K562 (cell line): ENCODE results near the gene AP1M2. TPM values are rescaled to one million over a fixed set of nuclear protein-coding genes. Genes with fewer than 3 reads are reported as not detected.

Source experiments
- CBX1 ChIP-seq: sonication (generic); IDR thresholded peaks from 2 replicates; pipeline ENCODE4 v1.6.1; 2016; ENCODE audit warnings: antibody characterized with exemption, low read depth, mild to moderate bottlenecking
- CBX3 ChIP-seq, 2 experiments: IDR thresholded peaks; 1 replicate in 1 of 2; 2 replicates in 1 of 2; pipeline ENCODE4 v1.6.1; 2012; ENCODE audit warnings: inconsistent platforms in 2 of 2, low read length in 2 of 2, borderline replicate concordance in 1 of 2, control low read depth in 1 of 2
- CHD2 ChIP-seq: IDR thresholded peaks from 2 replicates; pipeline ENCODE4 v1.6.1; 2011; ENCODE audit warnings: low read depth, low read length
- GTF2A2 ChIP-seq: IDR thresholded peaks from 2 replicates; pipeline ENCODE4 v1.6.1; 2016; ENCODE audit warnings: mild to moderate bottlenecking, missing genetic modification characterization, missing compliant biosample characterization
- HMGN3 ChIP-seq: IDR thresholded peaks from 2 replicates; pipeline ENCODE4 v1.6.1; 2011; ENCODE audit warnings: borderline replicate concordance, low read depth, mild to moderate bottlenecking, mixed read lengths, low read length; ENCODE audit not compliant: insufficient read length; ENCODE audit errors: extremely low read depth
- JUND ChIP-seq, 2 experiments: IDR thresholded peaks; 2 replicates in 1 of 2; 3 replicates in 1 of 2; pipeline ENCODE4 v1.6.1; 2011; ENCODE audit warnings: borderline replicate concordance in 2 of 2, low read depth in 2 of 2, low read length in 2 of 2, improper control_type of control experiment in 1 of 2, missing biosample characterization in 1 of 2, missing genetic modification characterization in 1 of 2, missing genetic modification reagents in 1 of 2
- KLF1 ChIP-seq: fragments of 450-650 bp; IDR thresholded peaks from 2 replicates; pipeline ENCODE4 v1.6.1; 2016; ENCODE audit warnings: missing genetic modification characterization, missing compliant biosample characterization
- MCM3 ChIP-seq: fragments of 450-650 bp; IDR thresholded peaks from 2 replicates; pipeline ENCODE4 v1.6.1; 2016
- MTF1 ChIP-seq: fragments of 250-450 bp; sonication (Bioruptor Pico); IDR thresholded peaks from 2 replicates; pipeline ENCODE4 v1.9.0; 2021; ENCODE audit warnings: moderate library complexity, mild to moderate bottlenecking, inconsistent platforms, borderline replicate concordance
- MYC ChIP-seq, 2 experiments: fragments of 250-450 bp in 1 of 2; sonication (Bioruptor Pico) in 1 of 2; IDR thresholded peaks; 2 replicates each; pipeline versions ENCODE4 v1.5.1 to v1.6.1; 2012 to 2021; ENCODE audit warnings: low read depth in 2 of 2, borderline replicate concordance in 1 of 2, improper control_type of control experiment in 1 of 2, low read length in 1 of 2, mild to moderate bottlenecking in 1 of 2, moderate library complexity in 1 of 2
- NONO ChIP-seq, 2 experiments: fragments of 200-400 bp in 1 of 2; fragments of 450-650 bp in 1 of 2; formaldehyde crosslinking in 1 of 2; IDR thresholded peaks; 2 replicates each; pipeline ENCODE4 v1.6.1; 2017; ENCODE audit warnings: low read depth in 2 of 2, mild to moderate bottlenecking in 2 of 2, moderate library complexity in 2 of 2, low read length in 1 of 2
- PPARD ChIP-seq: fragments of 250-450 bp; sonication (Bioruptor Pico); IDR thresholded peaks from 2 replicates; pipeline ENCODE4 v1.8.0; 2022; ENCODE audit warnings: inconsistent platforms, mild to moderate bottlenecking, moderate library complexity
- RBM22 ChIP-seq: fragments of 200-400 bp; formaldehyde crosslinking; IDR thresholded peaks from 2 replicates; pipeline ENCODE4 v1.6.1; 2018; ENCODE audit warnings: low read length, low read depth; ENCODE audit not compliant: poor library complexity, severe bottlenecking
- SAFB ChIP-seq: fragments of 200-400 bp; formaldehyde crosslinking; IDR thresholded peaks from 2 replicates; pipeline ENCODE4 v1.6.1; 2017; ENCODE audit warnings: low read depth, low read length, borderline replicate concordance
- ZNF57 ChIP-seq: fragments of 450-650 bp; formaldehyde crosslinking; IDR thresholded peaks from 2 replicates; pipeline ENCODE4 v1.4.0; 2020; ENCODE audit warnings: mild to moderate bottlenecking, moderate library complexity
- ZZZ3 ChIP-seq: fragments of 450-650 bp; IDR thresholded peaks from 2 replicates; pipeline ENCODE4 v1.6.1; 2016; ENCODE audit warnings: antibody characterized with exemption, mild to moderate bottlenecking, moderate library complexity
- polyA plus RNA-seq, 8 experiments: library from polyadenylated mRNA; depleted of rRNA in 4 of 8; stranded (reverse) in 5 of 8; unstranded in 3 of 8; fragments of >200 nt; fragmentation: Nextera tagmentation in 2 of 8; fragmentation: Illumina TruSeq in 1 of 8; extraction: Ambion mirVana in 2 of 8; extraction: Trizol in 1 of 8; gene quantifications; 2 replicates each; pipeline versions ENCODE4 v1.2.1 to v1.2.3, GENCODE V29; 2011 to 2014; ENCODE audit warnings: inconsistent platforms in 1 of 8, missing spikeins in 1 of 8
- total RNA-seq, 7 experiments: library from RNA; depleted of rRNA in 6 of 7; stranded (reverse); fragments of >200 nt in 6 of 7; fragmentation: Illumina TruSeq in 2 of 7; extraction: Trizol in 2 of 7; gene quantifications; 2 replicates each; pipeline versions ENCODE4 v1.2.1 to v1.2.3, GENCODE V29; 2011 to 2021; ENCODE audit warnings: low replicate concordance in 1 of 7
- TF ChIP-seq, protein P1 (sequence below): IDR thresholded peaks from 2 replicates; pipeline ENCODE4 v1.6.1; 2014; ENCODE audit warnings: antibody characterized with exemption
- TF ChIP-seq, protein P2 (sequence below): fragments of 250-450 bp; sonication (Bioruptor Pico); IDR thresholded peaks from 2 replicates; pipeline ENCODE4 v1.5.0; 2021
- TF ChIP-seq, protein P3 (sequence below): fragments of 250-450 bp; sonication (Bioruptor Pico); IDR thresholded peaks from 2 replicates; pipeline ENCODE4 v1.6.1; 2021; ENCODE audit warnings: mild to moderate bottlenecking
- TF ChIP-seq, protein P4 (sequence below): sonication (generic); formaldehyde crosslinking; IDR thresholded peaks from 2 replicates; pipeline ENCODE4 v1.8.1; 2022; ENCODE audit warnings: missing genetic modification reagents
- TF ChIP-seq, protein P5 (sequence below), 2 experiments: fragments of 450-650 bp; conservative IDR thresholded peaks; 2 replicates each; pipeline ENCODE4 v1.6.1; 2017; ENCODE audit warnings: mild to moderate bottlenecking in 2 of 2, moderate library complexity in 2 of 2

AP1M2 gene
- total and polyA plus RNA-seq, 9 of the 15 experiments (the other 6 are each of a cell fraction or from before 2014, with no cell fraction given), result 0.33 to 1.4 (median 0.89) TPM; not detected in 1

DNA sequence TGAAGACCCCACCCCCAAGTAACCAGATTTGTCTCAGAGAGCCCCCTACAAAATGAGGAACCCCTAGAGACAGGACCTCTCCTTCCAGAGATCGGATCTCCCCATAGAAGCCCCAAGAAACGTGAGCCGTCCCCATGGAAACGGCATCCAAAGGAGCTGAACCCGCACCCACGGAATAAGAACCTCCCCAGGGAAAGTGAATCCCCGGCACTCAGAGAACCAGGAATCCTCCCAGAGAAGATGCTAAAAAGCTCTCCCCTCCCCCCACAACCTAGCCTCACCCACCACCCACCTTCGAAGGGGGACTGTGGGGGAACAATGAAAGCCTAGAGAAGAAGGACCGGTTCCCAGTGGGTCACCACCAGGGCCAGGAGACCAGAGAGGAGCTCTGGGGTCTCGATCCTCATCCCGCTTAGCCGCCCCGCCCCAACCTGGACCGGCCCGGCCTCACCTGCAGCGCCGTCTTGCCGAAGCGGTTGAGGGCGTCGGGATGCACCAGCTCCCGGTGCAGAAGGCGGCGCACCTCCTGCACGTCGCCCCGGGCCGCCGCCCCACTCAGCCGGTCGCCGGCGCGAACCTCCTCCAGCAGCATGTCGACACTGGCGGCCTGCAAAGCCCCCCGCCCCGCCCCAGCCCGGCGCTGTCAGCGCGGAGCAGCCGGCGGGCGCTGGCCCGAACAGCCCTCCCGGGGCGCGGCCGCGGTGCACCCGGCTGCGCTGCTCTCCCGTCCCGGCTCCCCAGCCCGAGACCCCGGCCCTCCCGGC lies 18.9 kb downstream of the AP1M2 start (continued):
- TF ChIP-seq, protein P1, sequence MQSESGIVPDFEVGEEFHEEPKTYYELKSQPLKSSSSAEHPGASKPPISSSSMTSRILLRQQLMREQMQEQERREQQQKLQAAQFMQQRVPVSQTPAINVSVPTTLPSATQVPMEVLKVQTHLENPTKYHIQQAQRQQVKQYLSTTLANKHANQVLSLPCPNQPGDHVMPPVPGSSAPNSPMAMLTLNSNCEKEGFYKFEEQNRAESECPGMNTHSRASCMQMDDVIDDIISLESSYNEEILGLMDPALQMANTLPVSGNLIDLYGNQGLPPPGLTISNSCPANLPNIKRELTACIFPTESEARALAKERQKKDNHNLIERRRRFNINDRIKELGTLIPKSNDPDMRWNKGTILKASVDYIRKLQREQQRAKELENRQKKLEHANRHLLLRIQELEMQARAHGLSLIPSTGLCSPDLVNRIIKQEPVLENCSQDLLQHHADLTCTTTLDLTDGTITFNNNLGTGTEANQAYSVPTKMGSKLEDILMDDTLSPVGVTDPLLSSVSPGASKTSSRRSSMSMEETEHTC, result no peak
- TF ChIP-seq NONO (IDR thresholded peaks at IDR 0.05; ENCODE audit: low read depth in 2 of 2, low read length in 1 of 2) (peak in 1 of 2 experiments; percentile 84; a peak in 1 of 4 replicates), JUND (IDR thresholded peaks at IDR 0.05; ENCODE audit: borderline replicate concordance, low read depth, low read length) (no peak), JUND (tag; IDR thresholded peaks at IDR 0.05; ENCODE audit: borderline replicate concordance, low read depth, low read length) (no peak), ZZZ3 (no peak), MTF1 (no peak), ZNF57 (no peak), SAFB (no peak), CBX3 (IDR thresholded peaks at IDR 0.05; ENCODE audit: borderline replicate concordance in 1 of 2, low read length in 2 of 2) (no peak), MCM3 (no peak), RBM22 (no peak), CBX1 (0 out of 2 replicates have a peak, but pooled peaks have one; percentile 13), CHD2 (no peak), HMGN3 (no peak), KLF1 (no peak), MYC (IDR thresholded peaks at IDR 0.05; ENCODE audit: low read depth, low read length) (no peak), MYC (CRISPR knock-in tag; IDR thresholded peaks at IDR 0.05; ENCODE audit: borderline replicate concordance, low read depth) (no peak), GTF2A2 (tag) (no peak), PPARD (no peak)
- TF ChIP-seq, protein P2, sequence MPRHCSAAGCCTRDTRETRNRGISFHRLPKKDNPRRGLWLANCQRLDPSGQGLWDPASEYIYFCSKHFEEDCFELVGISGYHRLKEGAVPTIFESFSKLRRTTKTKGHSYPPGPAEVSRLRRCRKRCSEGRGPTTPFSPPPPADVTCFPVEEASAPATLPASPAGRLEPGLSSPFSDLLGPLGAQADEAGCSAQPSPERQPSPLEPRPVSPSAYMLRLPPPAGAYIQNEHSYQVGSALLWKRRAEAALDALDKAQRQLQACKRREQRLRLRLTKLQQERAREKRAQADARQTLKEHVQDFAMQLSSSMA (CRISPR knock-in tag), result 0 out of 2 replicates have a peak, but pooled peaks have one; percentile 39
- TF ChIP-seq, protein P3, sequence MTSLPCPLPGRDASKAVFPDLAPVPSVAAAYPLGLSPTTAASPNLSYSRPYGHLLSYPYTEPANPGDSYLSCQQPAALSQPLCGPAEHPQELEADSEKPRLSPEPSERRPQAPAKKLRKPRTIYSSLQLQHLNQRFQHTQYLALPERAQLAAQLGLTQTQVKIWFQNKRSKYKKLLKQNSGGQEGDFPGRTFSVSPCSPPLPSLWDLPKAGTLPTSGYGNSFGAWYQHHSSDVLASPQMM (CRISPR knock-in tag), result no peak
- TF ChIP-seq, protein P4, sequence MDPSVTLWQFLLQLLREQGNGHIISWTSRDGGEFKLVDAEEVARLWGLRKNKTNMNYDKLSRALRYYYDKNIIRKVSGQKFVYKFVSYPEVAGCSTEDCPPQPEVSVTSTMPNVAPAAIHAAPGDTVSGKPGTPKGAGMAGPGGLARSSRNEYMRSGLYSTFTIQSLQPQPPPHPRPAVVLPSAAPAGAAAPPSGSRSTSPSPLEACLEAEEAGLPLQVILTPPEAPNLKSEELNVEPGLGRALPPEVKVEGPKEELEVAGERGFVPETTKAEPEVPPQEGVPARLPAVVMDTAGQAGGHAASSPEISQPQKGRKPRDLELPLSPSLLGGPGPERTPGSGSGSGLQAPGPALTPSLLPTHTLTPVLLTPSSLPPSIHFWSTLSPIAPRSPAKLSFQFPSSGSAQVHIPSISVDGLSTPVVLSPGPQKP (CRISPR knock-in tag), result no peak
- TF ChIP-seq, protein P5, sequence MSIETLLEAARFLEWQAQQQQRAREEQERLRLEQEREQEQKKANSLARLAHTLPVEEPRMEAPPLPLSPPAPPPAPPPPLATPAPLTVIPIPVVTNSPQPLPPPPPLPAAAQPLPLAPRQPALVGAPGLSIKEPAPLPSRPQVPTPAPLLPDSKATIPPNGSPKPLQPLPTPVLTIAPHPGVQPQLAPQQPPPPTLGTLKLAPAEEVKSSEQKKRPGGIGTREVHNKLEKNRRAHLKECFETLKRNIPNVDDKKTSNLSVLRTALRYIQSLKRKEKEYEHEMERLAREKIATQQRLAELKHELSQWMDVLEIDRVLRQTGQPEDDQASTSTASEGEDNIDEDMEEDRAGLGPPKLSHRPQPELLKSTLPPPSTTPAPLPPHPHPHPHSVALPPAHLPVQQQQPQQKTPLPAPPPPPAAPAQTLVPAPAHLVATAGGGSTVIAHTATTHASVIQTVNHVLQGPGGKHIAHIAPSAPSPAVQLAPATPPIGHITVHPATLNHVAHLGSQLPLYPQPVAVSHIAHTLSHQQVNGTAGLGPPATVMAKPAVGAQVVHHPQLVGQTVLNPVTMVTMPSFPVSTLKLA (conservative IDR thresholded peaks at IDR 0.05), result no peak
